ENCODE results near the gene WNT6. TPM values are rescaled to one million over a fixed set of nuclear protein-coding genes. Genes with fewer than 3 reads are reported as not detected.
A peak's percentile ranks its signal among the peaks of the same experiment; 100 is the strongest.

Gene WNT6
- total RNA-seq, 1 donor from 2014 or later = not detected

DNA sequence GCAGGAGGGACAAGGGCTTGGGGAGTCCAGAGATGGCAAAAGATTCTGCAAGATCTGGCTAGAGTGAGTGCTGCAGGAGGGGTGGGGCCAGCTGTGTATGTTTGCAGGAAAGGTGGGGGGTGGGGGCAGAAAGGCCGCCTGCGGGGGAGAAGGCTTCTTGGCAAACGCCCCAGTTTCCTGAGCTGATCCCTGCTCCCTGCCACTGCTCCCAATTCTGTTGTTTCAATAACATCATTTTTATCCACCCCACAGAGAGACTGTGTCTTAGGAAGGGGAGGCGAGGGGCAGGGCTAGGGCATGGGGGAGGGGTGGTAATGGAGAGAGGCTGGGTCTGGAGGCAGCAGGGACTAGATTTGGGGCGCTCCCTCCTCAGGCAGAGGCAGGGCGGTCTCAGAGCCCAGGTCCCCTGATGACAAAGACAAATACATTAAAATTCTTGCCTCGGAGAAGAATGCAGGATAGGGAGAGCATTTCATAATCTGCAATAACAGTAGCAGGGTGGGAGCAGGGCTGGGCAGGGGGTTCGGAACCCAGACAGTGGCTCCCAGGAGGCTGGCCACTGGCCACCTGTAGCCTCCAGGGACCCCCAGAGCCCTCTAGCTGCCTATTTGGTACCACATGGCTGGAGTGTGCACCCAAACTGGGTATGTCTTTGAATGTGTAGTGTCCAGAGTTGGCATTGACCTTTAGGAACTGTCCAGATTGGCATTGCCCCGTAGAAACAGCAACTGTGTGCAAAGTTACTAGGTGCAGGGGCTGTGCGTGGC is 2.1 kb upstream of the WNT6 start:
- DNase-seq (ENCODE audit: low read depth in 2 of 2) = no peak

DNA sequence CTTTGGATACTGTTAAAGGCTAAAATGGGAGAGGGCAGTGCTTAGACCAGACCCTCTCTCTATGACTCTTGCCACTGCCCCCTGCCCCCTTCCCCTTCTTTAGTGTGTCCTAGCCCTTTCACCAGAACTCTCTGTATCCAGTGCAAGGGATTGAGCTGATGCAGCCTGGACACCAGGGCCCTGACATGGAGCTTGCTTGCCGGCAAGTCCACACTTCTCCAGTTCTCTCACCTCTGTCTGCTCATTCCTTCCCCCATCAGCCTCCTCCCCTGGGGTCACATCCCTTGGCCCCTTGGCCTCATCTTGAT is 1.5 kb upstream of the WNT6 start:
- DNase-seq (ENCODE audit: low read depth in 2 of 2) = no peak

- no peak for DNase-seq (ENCODE audit: low read depth in 2 of 2)
These were observed 692 bp upstream of the WNT6 start for GRCh38 chr2:218858671-218859555.

DNA sequence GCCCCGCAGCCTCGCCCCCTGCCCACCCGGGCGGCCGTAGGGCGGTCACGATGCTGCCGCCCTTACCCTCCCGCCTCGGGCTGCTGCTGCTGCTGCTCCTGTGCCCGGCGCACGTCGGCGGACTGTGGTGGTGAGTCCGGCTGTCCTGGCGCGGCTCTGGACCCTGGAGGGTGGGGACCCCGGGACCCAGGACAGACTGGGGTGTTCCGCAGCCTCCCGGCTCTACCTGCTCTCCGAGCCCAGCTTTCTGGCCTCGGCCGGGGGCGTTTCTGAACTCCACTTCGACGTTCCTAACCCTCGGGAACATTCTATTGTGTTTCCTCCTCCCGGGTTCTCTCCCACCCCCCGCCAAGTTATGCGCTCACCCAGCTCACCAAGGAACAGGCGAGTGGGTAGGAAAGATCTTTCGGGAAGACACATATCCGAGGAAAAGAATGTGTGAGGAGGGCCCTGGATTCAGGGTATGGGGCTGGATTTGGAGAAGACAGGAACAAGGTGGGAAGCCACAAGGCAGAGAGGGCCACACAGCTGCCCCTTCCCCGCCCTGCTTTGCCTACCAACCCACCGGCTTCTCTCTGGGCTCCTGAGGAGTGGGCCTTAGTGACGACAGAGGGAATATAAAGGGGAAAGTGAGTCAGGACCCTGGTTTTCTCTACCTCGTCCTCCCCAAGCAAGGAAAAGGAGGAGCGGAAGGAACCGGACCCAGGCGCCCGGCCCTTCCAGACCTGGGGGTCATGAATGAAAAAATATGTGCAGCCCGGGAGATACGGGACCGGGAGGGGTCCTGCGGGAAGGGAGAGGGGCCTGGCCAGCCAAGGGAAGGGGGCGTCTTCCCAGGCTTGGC is 605 bp downstream of the WNT6 start:
- DNase-seq (ENCODE audit: low read depth in 2 of 2) = no peak

GRCh38 chr2:218860950-218861381 is 1.4 kb downstream of the WNT6 start:
- DNase-seq (ENCODE audit: low read depth in 2 of 2) = peak in 1 of 2 donors; percentile 23

GRCh38 chr2:218861645-218862318 is 2.2 kb downstream of the WNT6 start:
- no peak for DNase-seq (ENCODE audit: low read depth in 2 of 2)

GRCh38 chr2:218863021-218863520 is 3.5 kb downstream of the WNT6 start:
- no peak for DNase-seq (ENCODE audit: low read depth in 2 of 2)

DNA sequence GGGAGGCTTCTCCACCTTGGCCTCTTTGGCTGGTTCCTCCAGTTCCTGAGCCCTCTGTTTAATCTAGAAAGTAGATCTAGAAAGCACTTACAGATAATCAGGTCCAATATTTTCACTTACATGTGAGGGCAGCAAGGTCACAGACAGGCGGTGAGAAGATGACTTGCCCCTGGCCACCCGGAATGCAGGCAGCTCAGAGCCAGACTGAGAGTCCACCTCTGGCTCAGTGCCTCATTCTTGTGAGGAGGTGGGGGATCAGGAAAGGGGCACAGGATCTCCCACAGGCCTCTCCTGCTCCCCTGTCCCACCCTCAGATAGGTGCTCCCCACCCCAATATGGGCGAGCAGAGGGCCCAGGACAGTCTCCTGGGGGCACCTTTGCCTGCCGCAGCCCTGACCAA is 5.8 kb downstream of the WNT6 start:
- DNase-seq (ENCODE audit: low read depth in 2 of 2) = no peak

DNA sequence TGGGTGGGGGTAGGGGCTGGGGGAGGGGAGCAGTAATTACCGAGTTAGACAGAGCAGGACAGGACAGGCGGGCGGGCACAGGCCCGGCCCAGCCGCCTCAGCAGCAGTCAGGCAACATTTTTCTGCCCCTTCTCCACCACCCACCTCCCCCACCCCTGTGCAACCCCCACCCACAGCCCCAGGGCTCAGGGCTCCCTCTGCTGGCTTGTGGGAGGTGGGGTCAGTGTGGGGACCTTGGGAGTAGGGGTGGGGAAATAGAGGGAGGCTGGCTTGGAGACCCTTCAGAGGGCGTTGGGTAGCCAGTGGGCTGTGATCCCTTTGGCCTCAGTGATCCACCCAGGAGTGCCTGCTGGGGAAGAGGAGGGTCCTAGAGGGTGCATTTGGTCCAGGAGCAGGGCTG is 6.4 kb downstream of the WNT6 start:
- DNase-seq (ENCODE audit: low read depth in 2 of 2) = no peak

DNA sequence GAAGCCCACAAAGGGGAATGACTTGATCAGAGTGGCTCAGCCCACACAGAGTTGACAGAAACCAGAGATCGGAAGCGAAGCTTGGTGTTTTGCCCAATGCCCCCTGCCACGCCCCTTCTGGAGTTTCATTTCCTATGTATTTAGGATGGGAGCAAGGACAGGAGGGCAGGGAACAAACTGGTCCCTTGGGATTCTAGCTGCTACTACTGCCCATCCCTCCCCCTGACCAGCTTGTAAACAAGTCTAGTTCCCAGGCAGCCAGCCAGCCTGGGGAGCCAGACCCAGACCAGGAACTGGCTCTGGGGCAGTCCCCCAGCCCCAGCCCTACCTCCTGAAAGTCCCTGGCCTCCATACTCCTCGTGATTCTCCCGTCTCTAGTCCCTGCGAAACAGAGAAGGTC is 8.3 kb downstream of the WNT6 start:
- no peak for DNase-seq (ENCODE audit: low read depth in 2 of 2)

- no peak for DNase-seq (ENCODE audit: low read depth in 2 of 2)
These were observed 9.5 kb downstream of the WNT6 start for GRCh38 chr2:218869064-218869463.

DNA sequence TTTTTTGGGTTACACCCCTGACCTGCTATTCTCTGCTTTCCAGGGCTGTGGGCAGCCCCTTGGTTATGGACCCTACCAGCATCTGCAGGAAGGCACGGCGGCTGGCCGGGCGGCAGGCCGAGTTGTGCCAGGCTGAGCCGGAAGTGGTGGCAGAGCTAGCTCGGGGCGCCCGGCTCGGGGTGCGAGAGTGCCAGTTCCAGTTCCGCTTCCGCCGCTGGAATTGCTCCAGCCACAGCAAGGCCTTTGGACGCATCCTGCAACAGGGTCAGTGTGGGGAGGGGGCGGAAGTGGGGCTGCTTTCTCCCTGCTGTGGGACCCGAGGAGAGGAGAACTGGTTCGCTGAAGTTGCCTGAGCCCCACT is 11.4 kb downstream of the WNT6 start:
- no peak for DNase-seq (ENCODE audit: low read depth in 2 of 2)

DNA sequence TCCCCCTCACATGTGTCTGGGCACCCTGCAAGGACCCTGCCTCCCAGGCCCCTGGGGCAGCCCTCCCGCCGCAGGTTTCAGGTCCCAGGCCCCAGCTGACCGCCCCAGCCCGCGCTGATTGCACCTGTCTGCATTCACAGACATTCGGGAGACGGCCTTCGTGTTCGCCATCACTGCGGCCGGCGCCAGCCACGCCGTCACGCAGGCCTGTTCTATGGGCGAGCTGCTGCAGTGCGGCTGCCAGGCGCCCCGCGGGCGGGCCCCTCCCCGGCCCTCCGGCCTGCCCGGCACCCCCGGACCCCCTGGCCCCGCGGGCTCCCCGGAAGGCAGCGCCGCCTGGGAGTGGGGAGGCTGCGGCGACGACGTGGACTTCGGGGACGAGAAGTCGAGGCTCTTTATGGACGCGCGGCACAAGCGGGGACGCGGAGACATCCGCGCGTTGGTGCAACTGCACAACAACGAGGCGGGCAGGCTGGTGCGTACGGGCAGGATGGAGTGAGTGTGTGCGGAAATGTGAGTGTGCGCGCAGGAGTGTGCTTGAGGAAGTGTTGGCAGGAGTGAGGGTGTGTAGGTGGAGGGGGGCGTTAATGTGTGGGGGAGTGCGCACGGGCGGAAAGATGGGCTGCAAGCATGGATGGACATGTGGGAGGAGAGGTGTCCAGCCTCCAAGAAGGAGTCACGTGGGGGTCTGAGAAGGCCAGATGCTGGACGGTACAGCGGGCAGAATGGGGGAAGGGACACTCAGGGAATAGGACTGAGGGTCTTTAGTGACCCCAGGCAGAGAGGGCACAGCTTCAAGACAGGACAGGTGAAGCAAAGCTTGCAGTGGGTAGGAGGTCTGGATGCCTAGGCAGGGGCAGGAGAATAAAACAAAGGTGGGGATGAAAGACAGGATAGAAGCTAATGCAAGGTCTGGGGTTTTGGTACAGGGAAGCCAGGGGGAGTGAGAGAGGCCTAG is 12.0 kb downstream of the WNT6 start:
- DNase-seq (ENCODE audit: low read depth in 2 of 2) = no peak

GRCh38 chr2:218872645-218873358 is 13.2 kb downstream of the WNT6 start:
- DNase-seq (ENCODE audit: low read depth in 2 of 2) = no peak

GRCh38 chr2:218873359-218874194 is 14.0 kb downstream of the WNT6 start:
- no peak for DNase-seq (ENCODE audit: low read depth in 2 of 2)

DNA sequence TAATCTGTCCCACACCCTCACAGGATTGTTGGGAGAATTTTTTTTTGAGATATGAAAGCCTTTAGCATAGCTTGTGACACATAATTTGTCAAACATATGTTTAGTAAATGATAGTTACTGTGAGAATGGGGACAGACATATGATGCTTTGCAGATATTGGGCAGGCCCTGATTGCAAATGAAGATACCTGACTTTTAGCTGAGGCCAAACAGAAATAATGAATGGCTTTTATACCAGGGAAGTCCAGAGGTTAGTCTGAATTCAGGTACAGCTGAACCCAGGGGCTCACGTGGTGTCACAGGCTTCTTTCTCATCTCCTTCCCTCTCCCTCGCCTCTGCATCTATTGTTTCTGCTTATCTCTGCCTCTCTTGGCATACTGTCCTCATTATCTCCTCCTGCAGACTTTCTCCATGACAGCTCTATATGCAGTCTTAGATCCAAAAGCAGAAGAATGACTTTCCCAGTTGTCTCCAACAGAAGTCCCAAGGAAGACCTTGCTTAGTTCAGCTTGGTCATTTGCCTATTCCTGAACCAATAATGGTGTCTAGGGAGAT is 16.2 kb downstream of the WNT6 start:
- DNase-seq (ENCODE audit: low read depth in 2 of 2) = no peak

GRCh38 chr2:218876562-218877219 is 17.1 kb downstream of the WNT6 start:
- DNase-seq (ENCODE audit: low read depth in 2 of 2) = peak; percentile 64 to 76

DNA sequence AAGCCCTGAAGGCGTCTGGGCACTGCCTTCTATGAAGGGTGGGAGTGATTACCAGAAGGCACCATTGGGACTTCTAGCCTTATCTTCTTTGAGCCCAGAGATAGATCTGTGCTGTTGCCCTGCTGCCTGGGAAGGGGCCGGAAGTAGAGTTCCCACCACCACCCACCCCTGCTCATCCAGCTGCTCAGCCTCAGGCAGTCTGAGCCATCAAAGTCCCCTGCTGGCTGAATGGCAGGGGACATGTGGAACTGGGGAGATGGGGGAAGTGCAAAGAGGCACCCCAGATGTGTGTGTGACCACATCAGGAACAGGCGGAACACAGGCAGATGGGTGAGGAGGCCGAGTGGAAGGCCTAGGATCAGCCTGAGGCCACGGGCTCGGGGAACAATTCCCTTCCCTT is 17.7 kb downstream of the WNT6 start:
- DNase-seq (ENCODE audit: low read depth in 2 of 2) = no peak

Data from lung microvascular endothelial cell (primary cell).